Epithelial cell of proximal tubule (primary cell): ENCODE results near the gene GRN. TPM values are rescaled to one million over a fixed set of nuclear protein-coding genes. Genes with fewer than 3 reads are reported as not detected.
"Not testable (repeated sequence)": the region's sequence is repeated elsewhere in the genome, so short reads cannot be mapped to it uniquely, and the experiment has no call there.

Source experiments
- DNase-seq: peaks from one replicate; pipeline ENCODE4 v3.0.0-alpha.2; 2011; ENCODE audit warnings: low read depth
- H3K4me3 ChIP-seq: 2 replicates; pipeline ENCODE4 v1.5.1; 2011; ENCODE audit warnings: low read depth, mild to moderate bottlenecking, low read length
- total RNA-seq: library from RNA; depleted of rRNA; stranded (reverse); fragments of >200 nt; gene quantifications from 2 replicates; pipeline ENCODE4 v1.2.3, GENCODE V29; 2015
- TF ChIP-seq, protein P1 (sequence below): conservative IDR thresholded peaks from 2 replicates; pipeline ENCODE4 v1.5.1; 2012; ENCODE audit warnings: low read depth, mild to moderate bottlenecking, low read length

GRN gene
- total RNA-seq, 1 donor from 2014 or later: 567 TPM

DNA sequence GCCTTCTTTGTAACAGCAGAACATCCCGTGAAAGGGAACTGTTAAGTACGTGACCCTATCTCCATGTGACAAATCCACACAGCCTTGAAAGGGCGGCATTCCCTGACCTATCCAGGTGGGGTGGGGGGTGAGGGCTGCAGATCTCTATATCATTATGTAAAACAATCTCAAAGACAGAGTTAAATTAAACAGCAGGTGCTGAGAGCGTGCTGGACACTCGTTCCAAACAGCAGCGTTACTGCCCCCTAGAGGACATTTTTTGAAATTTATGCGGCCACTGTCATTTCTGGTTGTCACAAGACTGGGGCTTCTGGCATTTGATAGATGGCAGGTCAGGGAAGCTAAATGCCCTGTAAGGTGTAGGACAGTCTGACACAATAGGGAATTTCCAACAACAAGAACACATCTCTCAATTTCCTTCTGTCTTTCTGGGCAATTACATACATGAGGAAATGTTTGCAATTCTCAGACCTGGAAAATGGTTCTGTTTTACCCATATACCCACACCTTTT is 13.8 kb upstream of the GRN start:
- DNase-seq: no peak
- TF ChIP-seq, protein P1, sequence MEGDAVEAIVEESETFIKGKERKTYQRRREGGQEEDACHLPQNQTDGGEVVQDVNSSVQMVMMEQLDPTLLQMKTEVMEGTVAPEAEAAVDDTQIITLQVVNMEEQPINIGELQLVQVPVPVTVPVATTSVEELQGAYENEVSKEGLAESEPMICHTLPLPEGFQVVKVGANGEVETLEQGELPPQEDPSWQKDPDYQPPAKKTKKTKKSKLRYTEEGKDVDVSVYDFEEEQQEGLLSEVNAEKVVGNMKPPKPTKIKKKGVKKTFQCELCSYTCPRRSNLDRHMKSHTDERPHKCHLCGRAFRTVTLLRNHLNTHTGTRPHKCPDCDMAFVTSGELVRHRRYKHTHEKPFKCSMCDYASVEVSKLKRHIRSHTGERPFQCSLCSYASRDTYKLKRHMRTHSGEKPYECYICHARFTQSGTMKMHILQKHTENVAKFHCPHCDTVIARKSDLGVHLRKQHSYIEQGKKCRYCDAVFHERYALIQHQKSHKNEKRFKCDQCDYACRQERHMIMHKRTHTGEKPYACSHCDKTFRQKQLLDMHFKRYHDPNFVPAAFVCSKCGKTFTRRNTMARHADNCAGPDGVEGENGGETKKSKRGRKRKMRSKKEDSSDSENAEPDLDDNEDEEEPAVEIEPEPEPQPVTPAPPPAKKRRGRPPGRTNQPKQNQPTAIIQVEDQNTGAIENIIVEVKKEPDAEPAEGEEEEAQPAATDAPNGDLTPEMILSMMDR: peak; percentile 87

DNA sequence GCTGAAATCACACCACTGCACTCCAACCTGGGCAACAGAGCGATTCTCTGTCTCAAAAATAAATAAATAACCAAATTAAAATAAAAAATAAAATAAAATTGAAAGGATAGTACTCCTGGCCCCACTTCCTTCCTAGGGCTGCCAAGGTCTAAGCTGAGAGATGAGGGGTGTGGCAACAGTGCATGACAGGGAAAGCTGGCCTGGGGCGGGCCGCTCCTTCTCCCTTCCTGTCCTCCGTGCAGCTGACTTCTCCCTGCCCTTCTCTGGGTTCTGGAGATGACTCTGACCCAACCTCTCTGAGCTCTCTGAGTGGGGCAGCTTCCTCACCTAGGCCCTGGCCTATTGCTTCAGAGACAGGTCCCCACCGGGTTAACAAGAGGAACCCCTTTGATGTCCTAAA is 11.7 kb upstream of the GRN start:
- TF ChIP-seq, protein P1: no peak
- DNase-seq: no peak
- no peak overlapping the region for H3K4me3 ChIP-seq

More for the DNA sequence above, 13.8 kb upstream of the GRN start:
- H3K4me3 ChIP-seq: no peak overlapping the region

DNA sequence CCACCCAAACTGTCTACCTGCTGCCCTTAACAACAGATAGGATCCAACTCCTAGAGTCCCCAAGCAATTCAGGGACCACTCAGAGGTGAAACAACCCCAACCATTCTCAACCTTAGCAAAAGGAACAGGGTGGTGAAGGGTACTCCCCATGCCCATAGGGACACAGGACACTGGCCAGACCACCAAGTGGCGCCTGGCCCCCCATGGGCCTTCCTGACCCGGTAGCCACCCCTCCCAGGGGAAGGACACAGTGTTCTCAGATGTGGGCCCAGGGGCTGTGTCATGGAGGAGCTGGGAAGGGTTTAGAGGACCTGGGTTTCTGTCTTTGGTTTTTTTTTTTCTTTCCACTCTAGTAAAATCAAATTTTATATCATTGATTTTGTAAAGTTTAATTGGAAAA is 10.8 kb upstream of the GRN start:
- no peak for DNase-seq
- TF ChIP-seq, protein P1: no peak
- H3K4me3 ChIP-seq: no peak overlapping the region

DNA sequence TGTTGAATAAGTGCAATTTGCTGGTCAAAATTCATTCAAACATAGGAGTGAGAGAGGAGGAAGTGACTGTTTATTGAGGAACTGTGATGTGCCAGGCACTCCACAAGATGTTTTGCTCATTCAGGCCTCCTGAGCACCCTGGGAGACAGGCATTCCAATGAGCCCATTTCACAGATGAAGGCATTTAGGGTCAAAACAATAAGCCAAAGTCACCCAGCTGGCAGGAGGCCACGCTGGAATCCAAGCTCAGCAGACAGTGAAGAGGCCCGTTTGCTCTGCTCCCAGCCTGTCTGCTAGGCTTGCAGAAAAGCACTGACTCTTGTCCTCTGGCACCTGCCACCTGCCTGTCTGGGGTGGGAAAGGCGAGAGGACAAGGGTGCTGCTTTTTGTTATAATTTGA is 10.4 kb upstream of the GRN start:
- TF ChIP-seq, protein P1: no peak
- no peak overlapping the region for H3K4me3 ChIP-seq
- DNase-seq: no peak

DNA sequence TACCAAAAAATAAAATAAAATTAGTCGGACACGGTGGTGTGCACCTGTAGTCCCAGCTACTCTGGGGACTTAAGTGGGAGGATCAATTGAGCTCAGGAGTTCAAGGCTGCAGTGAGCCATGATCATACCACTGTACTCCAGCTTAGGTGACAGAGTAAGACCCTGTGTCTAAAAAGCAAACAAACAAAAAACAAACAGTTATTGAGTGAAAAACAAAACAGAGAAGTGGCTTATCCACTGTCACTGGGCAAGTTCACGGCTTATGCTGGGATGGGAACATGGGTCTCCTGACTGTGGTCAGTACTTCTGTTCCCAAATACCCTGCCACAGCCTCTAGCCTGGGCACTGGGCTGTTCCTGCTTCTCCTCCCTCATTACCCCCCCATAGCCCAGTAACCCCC is 9.5 kb upstream of the GRN start:
- no peak overlapping the region for H3K4me3 ChIP-seq
- TF ChIP-seq, protein P1: no peak
- DNase-seq: no peak

DNA sequence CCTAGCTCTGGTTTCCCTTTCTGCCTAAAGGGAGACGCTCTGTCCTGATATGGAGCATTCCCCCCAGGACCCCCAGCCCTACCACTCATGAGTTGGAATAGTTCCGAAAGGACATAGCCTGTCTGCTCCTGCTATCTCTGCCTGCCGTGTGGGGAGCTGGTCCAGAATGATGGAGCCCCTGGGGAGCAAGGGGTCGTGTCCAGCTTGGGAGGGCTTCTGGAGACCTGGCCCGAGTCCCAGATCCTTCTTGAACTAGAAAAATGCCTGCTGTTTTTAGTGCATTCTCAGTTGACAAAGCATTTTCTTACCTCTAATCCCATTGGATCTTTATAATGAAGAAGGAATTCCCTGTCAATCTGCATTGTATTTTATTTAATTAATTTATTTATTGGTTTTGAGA is 9.1 kb upstream of the GRN start:
- no peak for DNase-seq
- TF ChIP-seq, protein P1: no peak
- no peak overlapping the region for H3K4me3 ChIP-seq

DNA sequence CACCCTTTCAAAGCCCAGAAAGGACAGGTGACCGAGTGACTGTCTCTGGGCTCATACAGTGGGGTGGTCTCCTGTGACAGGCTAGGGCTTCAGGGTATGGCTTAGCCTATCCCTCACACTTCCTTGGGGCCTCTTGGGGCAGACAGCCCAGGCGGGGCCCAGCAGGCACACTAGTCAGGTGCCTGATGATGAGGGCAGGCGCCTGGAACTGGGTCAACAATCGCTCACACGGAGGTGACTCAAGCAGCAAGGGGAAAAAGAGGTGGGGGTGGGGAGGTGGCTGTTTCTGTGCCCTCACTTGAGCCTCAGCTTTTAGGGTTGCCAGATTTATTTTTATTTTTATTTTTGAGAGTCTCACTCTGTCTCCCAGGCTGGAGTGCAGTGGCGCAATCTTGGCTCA is 6.4 kb upstream of the GRN start:
- no peak overlapping the region for H3K4me3 ChIP-seq
- TF ChIP-seq, protein P1: no peak
- no peak for DNase-seq

DNA sequence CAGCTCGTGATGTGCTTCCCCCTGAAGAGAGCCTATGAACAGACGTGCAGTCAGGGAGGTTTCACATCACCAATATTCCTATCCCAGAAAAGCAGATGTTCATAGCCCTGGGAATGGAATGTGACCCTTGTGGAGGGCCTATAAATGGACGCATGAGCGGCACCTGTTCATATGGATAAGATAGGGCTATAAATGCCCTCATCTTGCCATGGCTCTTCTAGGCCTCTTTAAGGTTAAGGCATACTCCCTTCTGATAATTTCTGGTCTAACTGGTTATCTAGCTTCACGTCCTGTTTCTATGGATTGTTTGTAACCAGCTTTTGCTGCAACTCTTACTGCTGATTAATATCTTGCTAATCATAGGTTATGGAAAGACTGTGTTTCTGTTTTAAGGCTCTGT is 4.5 kb upstream of the GRN start:
- not testable (repeated sequence) for DNase-seq, H3K4me3 ChIP-seq
